Measurements from ENCODE around the gene NDUFC2. TPM values are rescaled to one million over a fixed set of nuclear protein-coding genes. Genes with fewer than 3 reads are reported as not detected.

Gene NDUFC2
- polyA plus RNA-seq, 1 donor from 2014 or later, result 269 TPM

DNA sequence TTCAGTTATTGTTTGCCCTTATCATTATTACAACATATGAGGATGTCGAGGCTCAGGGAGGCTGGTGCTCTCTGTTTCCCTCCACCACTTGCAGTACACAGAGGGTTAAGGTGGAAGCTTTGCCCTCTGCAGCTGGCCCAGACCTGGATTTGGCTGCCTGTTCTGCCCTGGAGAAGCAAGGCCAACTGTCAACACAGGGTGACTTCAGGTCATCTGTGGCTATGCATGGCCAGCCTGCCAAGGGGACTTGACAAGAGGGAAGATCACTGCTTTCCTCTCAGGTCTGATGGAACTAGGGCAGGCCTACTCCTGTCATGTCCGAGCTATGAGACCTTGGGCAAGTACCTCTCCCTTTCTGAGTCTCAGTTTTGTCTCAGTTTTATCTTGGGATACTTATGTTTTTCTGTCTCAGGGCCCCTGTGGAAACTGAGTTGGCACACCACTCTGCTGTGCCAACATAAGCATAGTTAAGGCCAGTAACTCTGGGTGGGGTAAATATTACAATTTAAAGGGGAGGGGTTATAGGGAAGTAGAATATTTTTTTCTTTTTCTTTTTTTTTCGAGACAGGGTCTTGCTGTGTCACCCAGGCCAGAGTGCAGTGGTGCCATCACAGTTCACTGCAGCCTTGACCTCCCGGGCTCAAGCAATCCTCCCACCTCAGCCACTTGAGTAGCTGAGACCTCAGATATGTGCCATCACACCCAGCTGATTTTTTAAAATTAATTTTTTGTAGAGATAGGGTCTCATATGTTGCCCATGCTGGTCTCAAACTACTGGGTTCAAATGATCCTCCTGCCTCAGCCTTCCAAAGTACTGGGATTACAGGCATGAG, 18.4 kb downstream of the NDUFC2 start:
- H3K27me3 ChIP-seq (ENCODE audit: insufficient read depth, low read depth, low read length), result no peaks in the 10 kb centered on the region
- H3K4me2 ChIP-seq (ENCODE audit: low read length), result no peak overlapping the region
- TF ChIP-seq MXI1 (conservative IDR thresholded peaks at IDR 0.05; ENCODE audit: poor library complexity, severe bottlenecking) (no peak), SMC3 (conservative IDR thresholded peaks at IDR 0.05; ENCODE audit: poor library complexity) (no peak), TAF1 (IDR thresholded peaks at IDR 0.05; ENCODE audit: low read depth) (no peak), EP300 (conservative IDR thresholded peaks at IDR 0.05; ENCODE audit: poor library complexity, severe bottlenecking) (no peak), POLR2AphosphoS5 (IDR thresholded peaks at IDR 0.05) (no peak), RAD21 (conservative IDR thresholded peaks at IDR 0.05) (no peak), EZH2 (IDR thresholded peaks at IDR 0.05; ENCODE audit: borderline replicate concordance, insufficient read depth, low read length, poor library complexity, severe bottlenecking) (no peak)
- TF ChIP-seq, protein P1, sequence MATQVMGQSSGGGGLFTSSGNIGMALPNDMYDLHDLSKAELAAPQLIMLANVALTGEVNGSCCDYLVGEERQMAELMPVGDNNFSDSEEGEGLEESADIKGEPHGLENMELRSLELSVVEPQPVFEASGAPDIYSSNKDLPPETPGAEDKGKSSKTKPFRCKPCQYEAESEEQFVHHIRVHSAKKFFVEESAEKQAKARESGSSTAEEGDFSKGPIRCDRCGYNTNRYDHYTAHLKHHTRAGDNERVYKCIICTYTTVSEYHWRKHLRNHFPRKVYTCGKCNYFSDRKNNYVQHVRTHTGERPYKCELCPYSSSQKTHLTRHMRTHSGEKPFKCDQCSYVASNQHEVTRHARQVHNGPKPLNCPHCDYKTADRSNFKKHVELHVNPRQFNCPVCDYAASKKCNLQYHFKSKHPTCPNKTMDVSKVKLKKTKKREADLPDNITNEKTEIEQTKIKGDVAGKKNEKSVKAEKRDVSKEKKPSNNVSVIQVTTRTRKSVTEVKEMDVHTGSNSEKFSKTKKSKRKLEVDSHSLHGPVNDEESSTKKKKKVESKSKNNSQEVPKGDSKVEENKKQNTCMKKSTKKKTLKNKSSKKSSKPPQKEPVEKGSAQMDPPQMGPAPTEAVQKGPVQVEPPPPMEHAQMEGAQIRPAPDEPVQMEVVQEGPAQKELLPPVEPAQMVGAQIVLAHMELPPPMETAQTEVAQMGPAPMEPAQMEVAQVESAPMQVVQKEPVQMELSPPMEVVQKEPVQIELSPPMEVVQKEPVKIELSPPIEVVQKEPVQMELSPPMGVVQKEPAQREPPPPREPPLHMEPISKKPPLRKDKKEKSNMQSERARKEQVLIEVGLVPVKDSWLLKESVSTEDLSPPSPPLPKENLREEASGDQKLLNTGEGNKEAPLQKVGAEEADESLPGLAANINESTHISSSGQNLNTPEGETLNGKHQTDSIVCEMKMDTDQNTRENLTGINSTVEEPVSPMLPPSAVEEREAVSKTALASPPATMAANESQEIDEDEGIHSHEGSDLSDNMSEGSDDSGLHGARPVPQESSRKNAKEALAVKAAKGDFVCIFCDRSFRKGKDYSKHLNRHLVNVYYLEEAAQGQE (IDR thresholded peaks at IDR 0.05; ENCODE audit: borderline replicate concordance), result no peak
- TF ChIP-seq, protein P2, sequence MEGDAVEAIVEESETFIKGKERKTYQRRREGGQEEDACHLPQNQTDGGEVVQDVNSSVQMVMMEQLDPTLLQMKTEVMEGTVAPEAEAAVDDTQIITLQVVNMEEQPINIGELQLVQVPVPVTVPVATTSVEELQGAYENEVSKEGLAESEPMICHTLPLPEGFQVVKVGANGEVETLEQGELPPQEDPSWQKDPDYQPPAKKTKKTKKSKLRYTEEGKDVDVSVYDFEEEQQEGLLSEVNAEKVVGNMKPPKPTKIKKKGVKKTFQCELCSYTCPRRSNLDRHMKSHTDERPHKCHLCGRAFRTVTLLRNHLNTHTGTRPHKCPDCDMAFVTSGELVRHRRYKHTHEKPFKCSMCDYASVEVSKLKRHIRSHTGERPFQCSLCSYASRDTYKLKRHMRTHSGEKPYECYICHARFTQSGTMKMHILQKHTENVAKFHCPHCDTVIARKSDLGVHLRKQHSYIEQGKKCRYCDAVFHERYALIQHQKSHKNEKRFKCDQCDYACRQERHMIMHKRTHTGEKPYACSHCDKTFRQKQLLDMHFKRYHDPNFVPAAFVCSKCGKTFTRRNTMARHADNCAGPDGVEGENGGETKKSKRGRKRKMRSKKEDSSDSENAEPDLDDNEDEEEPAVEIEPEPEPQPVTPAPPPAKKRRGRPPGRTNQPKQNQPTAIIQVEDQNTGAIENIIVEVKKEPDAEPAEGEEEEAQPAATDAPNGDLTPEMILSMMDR (IDR thresholded peaks at IDR 0.05; ENCODE audit: poor library complexity, severe bottlenecking), result no peak
- no peak overlapping the region for H3K27ac ChIP-seq (ENCODE audit: low read length)
- H3K4me3 ChIP-seq (ENCODE audit: low read length), result no peak overlapping the region
- H3K79me2 ChIP-seq (replicated peaks; ENCODE audit: insufficient read depth, low read length), result no peaks in the 10 kb centered on the region
- H2AFZ ChIP-seq (ENCODE audit: low read depth, low read length), result no peak overlapping the region
- H3K9me2 ChIP-seq (ENCODE audit: insufficient read depth, low read length), result no peaks in the 10 kb centered on the region
- H4K20me1 ChIP-seq (ENCODE audit: insufficient read depth), result no peaks in the 10 kb centered on the region
- H3K9me3 ChIP-seq (ENCODE audit: low read length), result no peaks in the 10 kb centered on the region
- no peaks in the 10 kb centered on the region for H3F3A ChIP-seq (ENCODE audit: insufficient read depth, low read length, poor library complexity, severe bottlenecking)
- no peak overlapping the region for H3K9ac ChIP-seq (ENCODE audit: low read length)
- no peaks in the 10 kb centered on the region for H3K36me3 ChIP-seq (ENCODE audit: insufficient read depth, low read length)

DNA sequence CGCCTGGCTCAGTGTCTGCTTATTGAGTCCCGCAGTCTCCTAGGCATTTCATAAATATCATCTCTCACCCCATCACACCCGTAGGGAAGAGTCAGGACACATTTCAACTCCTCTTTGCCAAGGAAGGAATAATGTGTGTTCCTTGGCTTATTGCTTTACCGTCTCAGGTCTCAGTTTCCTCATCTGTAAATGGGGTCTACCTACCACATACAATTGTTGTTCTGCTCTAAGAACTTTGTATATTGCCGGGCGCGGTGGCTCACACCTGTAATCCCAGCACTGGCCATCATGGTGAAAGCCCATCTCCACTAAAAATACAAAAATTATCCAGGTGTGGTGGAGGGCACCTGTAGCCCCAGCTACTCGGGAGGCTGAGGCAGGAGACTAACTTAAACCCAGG, 19.1 kb downstream of the NDUFC2 start:
- no peak overlapping the region for H2AFZ ChIP-seq (ENCODE audit: low read depth, low read length)
- no peak for TF ChIP-seq SMC3 (conservative IDR thresholded peaks at IDR 0.05; ENCODE audit: poor library complexity)
- TF ChIP-seq TAF1 (IDR thresholded peaks at IDR 0.05; ENCODE audit: low read depth), result no peak
- no peak for TF ChIP-seq EP300 (conservative IDR thresholded peaks at IDR 0.05; ENCODE audit: poor library complexity, severe bottlenecking)
- TF ChIP-seq, protein P1 (IDR thresholded peaks at IDR 0.05; ENCODE audit: borderline replicate concordance), result no peak
- TF ChIP-seq POLR2AphosphoS5 (IDR thresholded peaks at IDR 0.05), result no peak
- TF ChIP-seq MXI1 (conservative IDR thresholded peaks at IDR 0.05; ENCODE audit: poor library complexity, severe bottlenecking), result no peak
- no peak for TF ChIP-seq EZH2 (IDR thresholded peaks at IDR 0.05; ENCODE audit: borderline replicate concordance, insufficient read depth, low read length, poor library complexity, severe bottlenecking)
- no peak for TF ChIP-seq RAD21 (conservative IDR thresholded peaks at IDR 0.05)
- TF ChIP-seq, protein P2 (IDR thresholded peaks at IDR 0.05; ENCODE audit: poor library complexity, severe bottlenecking), result no peak
- H3K9ac ChIP-seq (ENCODE audit: low read length), result no peak overlapping the region
- H3K9me2 ChIP-seq (ENCODE audit: insufficient read depth, low read length), result no peaks in the 10 kb centered on the region
- no peak overlapping the region for H3K27ac ChIP-seq (ENCODE audit: low read length)
- H4K20me1 ChIP-seq (ENCODE audit: insufficient read depth), result no peaks in the 10 kb centered on the region
- no peak overlapping the region for H3K4me2 ChIP-seq (ENCODE audit: low read length)
- no peaks in the 10 kb centered on the region for H3F3A ChIP-seq (ENCODE audit: insufficient read depth, low read length, poor library complexity, severe bottlenecking)
- H3K36me3 ChIP-seq (ENCODE audit: insufficient read depth, low read length), result no peaks in the 10 kb centered on the region
- no peaks in the 10 kb centered on the region for H3K79me2 ChIP-seq (replicated peaks; ENCODE audit: insufficient read depth, low read length)
- no peaks in the 10 kb centered on the region for H3K27me3 ChIP-seq (ENCODE audit: insufficient read depth, low read depth, low read length)
- H3K4me3 ChIP-seq (ENCODE audit: low read length), result no peak overlapping the region
- H3K9me3 ChIP-seq (ENCODE audit: low read length), result no peaks in the 10 kb centered on the region
